Calu3 (cell line): Measurements from ENCODE around the gene MAK. TPM values are rescaled to one million over a fixed set of nuclear protein-coding genes. Genes with fewer than 3 reads are reported as not detected.
A peak's percentile ranks its signal among the peaks of the same experiment; 100 is the strongest.

ENCODE experiments used
- BruUV-seq: library from RNA; stranded (reverse); fragments of 400-500 nt; replicated peaks from 2 replicates; lab custom pipeline; 2021; lab: Mats Ljungman, UMichigan
- CTCF ChIA-PET: fragments of 300-600 bp; sonication (Branson Sonifier 250); formaldehyde crosslinking; loops from one replicate; lab custom pipeline; 2022; ENCODE audit warnings: antibody characterized with exemption; lab: Charles Lee
- DNase-seq: peaks from one replicate; pipeline ENCODE4 v3.0.0; 2022
- H3K27ac Mint-ChIP-seq: one replicate; pipeline ENCODE4 v1.8.0; 2022; ENCODE audit warnings: mixed read lengths; ENCODE audit not compliant: unreplicated experiment
- H3K27me3 Mint-ChIP-seq: one replicate; pipeline ENCODE4 v1.8.0; 2022; ENCODE audit warnings: mixed read lengths; ENCODE audit not compliant: unreplicated experiment
- H3K36me3 Mint-ChIP-seq: one replicate; pipeline ENCODE4 v1.8.0; 2022; ENCODE audit warnings: mild to moderate bottlenecking, moderate library complexity, mixed read lengths; ENCODE audit not compliant: insufficient read depth, unreplicated experiment
- H3K4me1 Mint-ChIP-seq: one replicate; pipeline ENCODE4 v1.8.0; 2022; ENCODE audit warnings: mild to moderate bottlenecking, low read depth, mixed read lengths; ENCODE audit not compliant: unreplicated experiment
- H3K4me3 Mint-ChIP-seq: one replicate; pipeline ENCODE4 v1.8.0; 2022; ENCODE audit warnings: mild to moderate bottlenecking, low read depth, moderate library complexity, mixed read lengths; ENCODE audit not compliant: unreplicated experiment
- H3K9me3 Mint-ChIP-seq: one replicate; pipeline ENCODE4 v1.8.0; 2022; ENCODE audit warnings: low read depth, mixed read lengths; ENCODE audit not compliant: unreplicated experiment
- intact Hi-C: fragments of 100-400 bp; cut with micrococcal nuclease; formaldehyde crosslinking; loops from one replicate; pipeline ENCODE4 v1.10.0; 2022; ENCODE audit not compliant: unreplicated experiment
- total RNA-seq: library from RNA; stranded (reverse); gene quantifications from 2 replicates; pipeline ENCODE4 v1.2.3, GENCODE V29; 2022
- TF ChIP-seq, protein P1 (sequence below): fragments of 200-600 bp; IDR thresholded peaks from one replicate; pipeline ENCODE4 v1.8.0; 2022; ENCODE audit warnings: antibody characterized with exemption; ENCODE audit not compliant: unreplicated experiment

Gene MAK
- total RNA-seq, 1 experiment from 2014 or later: 0.35 TPM

DNA sequence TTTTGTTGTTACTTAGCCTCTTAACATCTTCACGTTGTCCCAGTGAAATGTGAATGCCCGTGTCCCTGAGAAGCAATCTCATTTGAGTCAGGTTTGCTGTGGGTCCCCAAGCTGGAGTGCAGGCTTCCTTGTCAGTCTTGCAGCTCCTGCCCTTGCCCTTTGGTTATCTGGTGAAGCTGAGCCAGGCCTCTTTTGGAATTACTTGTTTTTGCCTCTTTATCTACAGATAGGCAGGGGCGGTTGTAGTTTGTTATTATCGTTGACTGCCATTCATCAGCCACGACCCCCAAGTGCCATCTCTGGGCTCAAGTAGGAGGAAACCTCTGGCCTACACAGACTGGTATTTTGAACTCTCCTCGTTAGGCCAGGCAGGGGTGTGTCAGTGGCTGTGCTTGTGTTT is 113.3 kb downstream of the MAK start:
- H3K36me3 Mint-ChIP-seq: peaks cover 20% of the 10 kb centered on the region
- no TSS peak for BruUV-seq
- H3K27me3 Mint-ChIP-seq: no peaks in the 10 kb centered on the region
- H3K4me3 Mint-ChIP-seq: no peak overlapping the region
- H3K27ac Mint-ChIP-seq: no peak overlapping the region
- peaks cover 9% of the 10 kb centered on the region for H3K4me1 Mint-ChIP-seq
- DNase-seq: no peak
- TF ChIP-seq, protein P1, sequence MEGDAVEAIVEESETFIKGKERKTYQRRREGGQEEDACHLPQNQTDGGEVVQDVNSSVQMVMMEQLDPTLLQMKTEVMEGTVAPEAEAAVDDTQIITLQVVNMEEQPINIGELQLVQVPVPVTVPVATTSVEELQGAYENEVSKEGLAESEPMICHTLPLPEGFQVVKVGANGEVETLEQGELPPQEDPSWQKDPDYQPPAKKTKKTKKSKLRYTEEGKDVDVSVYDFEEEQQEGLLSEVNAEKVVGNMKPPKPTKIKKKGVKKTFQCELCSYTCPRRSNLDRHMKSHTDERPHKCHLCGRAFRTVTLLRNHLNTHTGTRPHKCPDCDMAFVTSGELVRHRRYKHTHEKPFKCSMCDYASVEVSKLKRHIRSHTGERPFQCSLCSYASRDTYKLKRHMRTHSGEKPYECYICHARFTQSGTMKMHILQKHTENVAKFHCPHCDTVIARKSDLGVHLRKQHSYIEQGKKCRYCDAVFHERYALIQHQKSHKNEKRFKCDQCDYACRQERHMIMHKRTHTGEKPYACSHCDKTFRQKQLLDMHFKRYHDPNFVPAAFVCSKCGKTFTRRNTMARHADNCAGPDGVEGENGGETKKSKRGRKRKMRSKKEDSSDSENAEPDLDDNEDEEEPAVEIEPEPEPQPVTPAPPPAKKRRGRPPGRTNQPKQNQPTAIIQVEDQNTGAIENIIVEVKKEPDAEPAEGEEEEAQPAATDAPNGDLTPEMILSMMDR: no peak
- intact Hi-C loops: no loop called here
- H3K9me3 Mint-ChIP-seq: no peaks in the 10 kb centered on the region
- CTCF ChIA-PET: no interaction called here

DNA sequence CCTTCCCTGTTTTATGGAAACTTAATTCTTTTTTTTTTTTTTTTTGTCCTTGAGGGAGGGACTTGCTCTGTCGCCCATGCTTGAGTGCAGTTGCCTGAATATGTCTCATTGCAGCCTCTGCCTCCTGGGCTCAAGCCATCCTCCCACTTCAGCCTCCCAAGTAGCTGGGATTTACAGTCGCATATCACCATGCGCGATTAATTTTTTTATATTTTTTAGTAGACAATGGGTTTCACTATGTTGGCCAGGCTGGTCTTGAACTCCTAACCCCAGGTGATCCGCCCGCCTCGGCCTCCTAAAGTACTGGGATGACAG is 114.8 kb downstream of the MAK start:
- H3K27me3 Mint-ChIP-seq: no peaks in the 10 kb centered on the region
- intact Hi-C loops: no loop called here
- H3K27ac Mint-ChIP-seq: peak overlapping the region; percentile 86
- DNase-seq: no peak
- TSS peak; percentile 71 for BruUV-seq
- CTCF ChIA-PET: no interaction called here
- TF ChIP-seq, protein P1: no peak
- peaks cover 20% of the 10 kb centered on the region for H3K36me3 Mint-ChIP-seq
- H3K4me3 Mint-ChIP-seq: peak overlapping the region; percentile 82
- H3K9me3 Mint-ChIP-seq: no peaks in the 10 kb centered on the region
- H3K4me1 Mint-ChIP-seq: peaks cover 9% of the 10 kb centered on the region

DNA sequence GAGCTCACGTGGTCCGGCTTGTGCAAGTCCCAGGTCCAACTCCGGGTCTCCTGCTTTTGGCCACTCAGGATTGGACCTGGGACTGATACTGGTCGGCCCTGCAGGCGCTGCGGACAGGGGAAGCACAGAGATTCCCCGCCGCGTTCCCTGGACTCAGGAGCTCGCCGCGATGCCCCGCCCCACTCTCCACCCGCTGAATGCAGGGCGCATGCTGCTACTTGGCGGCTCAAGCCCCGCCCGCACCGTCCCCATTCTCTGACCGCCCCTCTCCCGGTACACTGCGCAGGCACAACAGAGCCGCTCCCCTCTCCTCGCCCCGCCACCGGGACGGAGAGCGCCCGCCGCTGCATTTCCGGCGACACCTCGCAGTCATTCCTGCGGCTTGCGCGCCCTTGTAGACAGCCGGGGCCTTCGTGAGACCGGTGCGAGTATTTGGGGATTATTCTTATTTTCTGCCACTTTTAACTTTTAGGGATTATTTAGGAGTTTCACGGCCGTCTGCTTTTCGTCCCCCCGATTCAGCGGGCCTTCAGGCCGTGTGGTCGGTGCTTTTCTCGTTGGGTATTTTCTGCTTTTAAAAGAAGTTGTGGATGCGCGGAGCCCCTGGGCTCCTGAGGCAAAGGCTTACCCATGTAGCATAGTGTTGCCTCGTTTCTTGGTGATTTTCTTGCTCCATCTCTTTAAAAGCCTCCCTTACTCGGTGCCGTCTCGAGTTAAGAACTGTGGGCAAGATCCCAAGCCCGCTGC is 115.3 kb downstream of the MAK start, which contains the start of gene TMEM14C:
TMEM14C (plus strand) TSS at position 251 of the 747 bp plus-strand sequence. CDS start 1,544 bp downstream, outside the sequence.
- Mint-ChIP-seq H3K4me3 (peak within 1 kb of the TSS; percentile 82), H3K36me3 (peaks cover 20% of the 10 kb centered on the region), H3K27me3 (no peaks in the 10 kb centered on the region), H3K9me3 (no peaks in the 10 kb centered on the region), H3K27ac (peak within 1 kb of the TSS; percentile 86), H3K4me1 (peaks cover 9% of the 10 kb centered on the region)
- CTCF ChIA-PET: interaction anchor here (0.6 to 1.2 kb wide), 2 partner anchors 12 to 140 kb away, joined by 3 to 5 read pairs; no protein-coding TSS in a partner anchor
- intact Hi-C loops: no loop called here
- BruUV-seq: no TSS peak
- TF ChIP-seq, protein P1: no peak
- peak; percentile 92 for DNase-seq

DNA sequence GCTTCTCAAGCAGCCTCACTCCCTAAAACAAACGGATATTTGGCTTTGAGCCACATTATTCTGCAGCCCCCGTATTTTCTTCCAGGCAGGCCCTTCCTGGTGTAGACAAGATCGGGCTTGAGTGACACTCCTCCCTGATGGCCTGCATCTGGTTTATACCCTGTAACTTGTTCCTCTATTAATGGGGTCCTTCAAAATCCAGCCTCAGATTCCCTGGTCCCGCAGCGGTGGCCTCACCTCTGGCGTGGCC is 115.8 kb downstream of the MAK start:
- H3K4me3 Mint-ChIP-seq: peak overlapping the region; percentile 82
- H3K27me3 Mint-ChIP-seq: no peaks in the 10 kb centered on the region
- DNase-seq: no peak
- peaks cover 20% of the 10 kb centered on the region for H3K36me3 Mint-ChIP-seq
- no peaks in the 10 kb centered on the region for H3K9me3 Mint-ChIP-seq
- intact Hi-C loops: no loop called here
- CTCF ChIA-PET: interaction anchor here (0.6 to 1.2 kb wide), 3 partner anchors 11 to 330 kb away, joined by 3 to 5 read pairs (median 3); no protein-coding TSS in a partner anchor
- no TSS peak for BruUV-seq
- TF ChIP-seq, protein P1: no peak
- peaks cover 9% of the 10 kb centered on the region for H3K4me1 Mint-ChIP-seq
- H3K27ac Mint-ChIP-seq: peak overlapping the region; percentile 86
